ENCODE measurements around the gene CTU2. TPM values are rescaled to one million over a fixed set of nuclear protein-coding genes. Genes with fewer than 3 reads are reported as not detected.

CTU2 gene
- total RNA-seq, 4 donors from 2014 or later = 4.4 to 13.2 (median 6.3) TPM

- 45 to 55% methylated on average over 3 of the region's 3 CpGs for WGBS, 2 donors
- H3K27ac ChIP-seq = no peak overlapping the region
These were observed 18.7 kb upstream of the CTU2 start for GRCh38 chr16:88687676-88688012.

DNA sequence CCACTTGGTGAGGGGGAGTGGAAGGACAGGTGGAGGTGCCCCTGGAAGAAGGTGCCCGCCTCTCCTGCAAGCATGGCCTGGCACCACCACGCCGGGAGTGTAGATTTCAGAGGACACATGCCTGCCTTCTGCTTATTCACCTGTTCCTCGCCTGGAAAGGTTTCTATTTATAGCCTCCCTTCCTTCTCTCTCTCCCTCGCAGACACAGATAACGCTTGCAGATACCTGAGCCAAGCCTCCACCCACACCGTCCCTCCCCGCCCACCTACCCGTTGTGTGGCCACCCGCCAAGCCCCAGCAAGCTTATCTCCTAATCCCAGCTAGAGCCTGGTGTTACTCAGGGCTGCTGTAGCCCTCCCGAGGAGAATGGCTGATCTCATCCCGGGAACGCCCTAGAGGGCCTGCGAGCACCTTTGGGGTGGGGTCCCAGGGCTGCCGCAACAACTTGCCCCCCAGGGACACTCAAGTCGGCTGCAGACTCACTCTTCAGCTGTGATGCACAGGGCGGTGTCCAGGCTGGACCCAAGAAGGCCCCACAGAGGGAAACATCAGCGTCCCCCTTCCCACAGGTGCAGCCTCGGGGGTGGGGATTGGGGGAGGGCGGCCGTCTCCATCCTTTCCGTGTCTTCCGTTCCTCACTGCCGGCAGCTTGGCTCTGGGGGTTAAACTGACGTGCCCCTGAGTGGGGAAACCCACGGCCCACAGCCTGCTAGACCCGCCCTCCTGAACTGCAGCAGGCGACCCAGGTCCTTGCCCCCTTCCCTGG lies 18.1 kb upstream of the CTU2 start:
- no peak overlapping the region for H3K27ac ChIP-seq
- 21 to 39% methylated on average over 14 of the region's 28 CpGs for WGBS, 2 donors
- H3K36me3 ChIP-seq = no peaks in the 10 kb centered on the region
- peaks cover 24 to 53% (median 39%) of the 10 kb centered on the region in 3 donors for H3K4me1 ChIP-seq
- intact Hi-C loops (cut with DNase I) = no loop called here
- no peak overlapping the region for H3K4me3 ChIP-seq
- H3K27me3 ChIP-seq = peaks cover 7 to 100% (median 13%) of the 10 kb centered on the region in 4 donors
- DNase-seq = no peak
- H3K9me3 ChIP-seq = no peaks in the 10 kb centered on the region
- no peak for TF ChIP-seq POLR2A (IDR thresholded peaks at IDR 0.05)
- TF ChIP-seq, protein P1, sequence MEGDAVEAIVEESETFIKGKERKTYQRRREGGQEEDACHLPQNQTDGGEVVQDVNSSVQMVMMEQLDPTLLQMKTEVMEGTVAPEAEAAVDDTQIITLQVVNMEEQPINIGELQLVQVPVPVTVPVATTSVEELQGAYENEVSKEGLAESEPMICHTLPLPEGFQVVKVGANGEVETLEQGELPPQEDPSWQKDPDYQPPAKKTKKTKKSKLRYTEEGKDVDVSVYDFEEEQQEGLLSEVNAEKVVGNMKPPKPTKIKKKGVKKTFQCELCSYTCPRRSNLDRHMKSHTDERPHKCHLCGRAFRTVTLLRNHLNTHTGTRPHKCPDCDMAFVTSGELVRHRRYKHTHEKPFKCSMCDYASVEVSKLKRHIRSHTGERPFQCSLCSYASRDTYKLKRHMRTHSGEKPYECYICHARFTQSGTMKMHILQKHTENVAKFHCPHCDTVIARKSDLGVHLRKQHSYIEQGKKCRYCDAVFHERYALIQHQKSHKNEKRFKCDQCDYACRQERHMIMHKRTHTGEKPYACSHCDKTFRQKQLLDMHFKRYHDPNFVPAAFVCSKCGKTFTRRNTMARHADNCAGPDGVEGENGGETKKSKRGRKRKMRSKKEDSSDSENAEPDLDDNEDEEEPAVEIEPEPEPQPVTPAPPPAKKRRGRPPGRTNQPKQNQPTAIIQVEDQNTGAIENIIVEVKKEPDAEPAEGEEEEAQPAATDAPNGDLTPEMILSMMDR (IDR thresholded peaks at IDR 0.05) = no peak

More at GRCh38 chr16:88687676-88688012, 18.7 kb upstream of the CTU2 start:
- no peak for TF ChIP-seq POLR2A (IDR thresholded peaks at IDR 0.05)
- Histone ChIP-seq H3K4me3 (no peak overlapping the region), H3K9me3 (no peaks in the 10 kb centered on the region), H3K36me3 (no peaks in the 10 kb centered on the region), H3K4me1 (peaks cover 24 to 53% (median 39%) of the 10 kb centered on the region in 3 donors), H3K27me3 (peaks cover 7 to 99% (median 13%) of the 10 kb centered on the region in 4 donors)
- intact Hi-C loops (cut with DNase I) = no loop called here
- DNase-seq = no peak

DNA sequence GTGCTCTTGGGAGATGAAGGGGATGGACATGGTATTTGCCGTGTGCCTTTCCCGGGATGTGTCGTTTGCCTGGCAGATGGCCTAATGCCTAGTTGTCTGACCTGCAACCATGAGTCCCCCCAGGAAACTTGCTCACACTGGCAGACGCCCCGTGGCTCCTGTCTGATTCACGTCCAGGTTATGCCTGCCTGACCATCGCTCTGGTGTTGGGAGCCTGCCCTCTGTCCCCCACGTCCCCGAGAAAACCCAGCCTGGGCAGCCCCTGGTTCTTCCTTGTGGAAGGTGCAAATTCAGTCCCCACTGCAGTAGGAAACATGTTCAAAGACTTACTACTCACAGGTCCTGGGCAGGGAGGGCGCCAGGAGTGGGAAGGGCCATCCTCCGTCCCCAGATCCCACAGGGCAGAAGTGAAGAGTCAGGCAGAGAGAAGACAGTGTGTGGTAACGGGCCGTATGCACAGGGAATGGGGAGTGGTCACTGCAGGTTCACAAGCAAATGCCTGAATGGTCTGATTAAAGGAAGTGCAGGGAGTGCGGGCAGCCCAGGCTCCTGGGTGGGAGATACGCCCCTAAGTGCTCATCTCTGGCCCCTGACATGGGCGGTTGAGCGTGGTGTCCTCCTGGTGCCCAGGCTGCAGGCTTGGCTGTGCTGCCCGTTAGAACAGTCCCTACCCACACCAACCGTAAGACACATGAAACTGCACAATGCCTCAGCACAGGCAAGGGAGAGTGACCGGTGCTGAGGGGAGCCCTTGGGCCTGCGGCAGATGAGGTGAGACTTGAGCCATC lies 15.8 kb upstream of the CTU2 start:
- Histone ChIP-seq H3K27ac (no peak overlapping the region), H3K9me3 (no peaks in the 10 kb centered on the region), H3K4me3 (no peak overlapping the region), H3K36me3 (peaks cover 0 to 3% (median 0%) of the 10 kb centered on the region in 3 donors), H3K4me1 (peaks cover 17 to 40% (median 30%) of the 10 kb centered on the region in 3 donors), H3K27me3 (peaks cover 3 to 88% (median 6%) of the 10 kb centered on the region in 4 donors)
- 76 to 88% methylated on average over 12 to 14 of the region's 21 CpGs for WGBS, 2 donors
- DNase-seq = no peak
- intact Hi-C loops (cut with DNase I) = no loop called here
- TF ChIP-seq, protein P1 (IDR thresholded peaks at IDR 0.05) = no peak
- no peak for TF ChIP-seq POLR2A (IDR thresholded peaks at IDR 0.05)

- no peak for DNase-seq
These were observed 15.0 kb upstream of the CTU2 start for GRCh38 chr16:88691129-88691813.

More at GRCh38 chr16:88691129-88691813, 15.0 kb upstream of the CTU2 start:
- intact Hi-C loops (cut with DNase I) = no loop called here
- 64 to 71% methylated on average over 6 to 23 of the region's 33 CpGs for WGBS, 2 donors
- Histone ChIP-seq H3K4me3 (no peak overlapping the region), H3K4me1 (peaks cover 10 to 33% (median 22%) of the 10 kb centered on the region in 3 donors), H3K27ac (no peak overlapping the region), H3K27me3 (peaks cover 0 to 81% (median 3%) of the 10 kb centered on the region in 4 donors), H3K9me3 (no peaks in the 10 kb centered on the region), H3K36me3 (peaks cover 0 to 10% (median 0%) of the 10 kb centered on the region in 3 donors)
- TF ChIP-seq POLR2A (IDR thresholded peaks at IDR 0.05) = no peak
- TF ChIP-seq, protein P1 (IDR thresholded peaks at IDR 0.05) = no peak

All from esophagus squamous epithelium (tissue), 5 donors.